Neural cell (in vitro differentiated cells): ENCODE results near the gene TARBP2. TPM values are rescaled to one million over a fixed set of nuclear protein-coding genes. Genes with fewer than 3 reads are reported as not detected.

Experiments used
- H2AFZ ChIP-seq: fragments of 200-600, 300-800 bp; sonication (generic), shearing (Covaris generic); 2 replicates; pipeline ENCODE4 v1.6.0; 2014; ENCODE audit warnings: low read depth, mild to moderate bottlenecking, antibody characterized with exemption, low read length, moderate library complexity
- H3F3A ChIP-seq: fragments of 200-600 bp; shearing (Covaris generic); 2 replicates; pipeline ENCODE4 v1.6.1; 2016; ENCODE audit warnings: mild to moderate bottlenecking, moderate library complexity, mixed read lengths, antibody characterized with exemption, low read length; ENCODE audit not compliant: insufficient read depth, poor library complexity, severe bottlenecking
- H3K27ac ChIP-seq: fragments of 200-600, 300-800 bp; sonication (generic), shearing (Covaris generic); 2 replicates; pipeline ENCODE4 v1.5.1; 2014; ENCODE audit warnings: mild to moderate bottlenecking, low read length, moderate library complexity
- H3K27me3 ChIP-seq: fragments of 300-800, 200-600 bp; sonication (generic), shearing (Covaris generic); 2 replicates; pipeline ENCODE4 v1.6.0; 2014; ENCODE audit warnings: mild to moderate bottlenecking, low read depth, low read length, moderate library complexity; ENCODE audit not compliant: insufficient read depth
- H3K36me3 ChIP-seq: fragments of 300-800, 200-600 bp; sonication (generic), shearing (Covaris generic); 2 replicates; pipeline ENCODE4 v1.5.1; 2014; ENCODE audit warnings: mild to moderate bottlenecking, antibody characterized with exemption, low read length, moderate library complexity; ENCODE audit not compliant: insufficient read depth
- H3K4me2 ChIP-seq: fragments of 300-800, 200-600 bp; sonication (generic), shearing (Covaris generic); 2 replicates; pipeline ENCODE4 v1.6.0; 2014; ENCODE audit warnings: mild to moderate bottlenecking, low read length
- H3K4me3 ChIP-seq: fragments of 300-800, 200-600 bp; sonication (generic), shearing (Covaris generic); 2 replicates; pipeline ENCODE4 v1.5.1; 2014; ENCODE audit warnings: mild to moderate bottlenecking, low read length, moderate library complexity
- H3K79me2 ChIP-seq: fragments of 200-600 bp; shearing (Covaris generic); replicated peaks from 2 replicates; pipeline ENCODE4 v1.6.0; 2014; ENCODE audit warnings: mild to moderate bottlenecking, low read length, moderate library complexity; ENCODE audit not compliant: insufficient read depth
- H3K9ac ChIP-seq: fragments of 300-800, 200-600 bp; sonication (generic), shearing (Covaris generic); 2 replicates; pipeline ENCODE4 v1.6.1; 2016; ENCODE audit warnings: mild to moderate bottlenecking, low read length, mixed read lengths
- H3K9me2 ChIP-seq: fragments of 200-600 bp; shearing (Covaris generic); 2 replicates; pipeline ENCODE4 v1.6.1; 2016; ENCODE audit warnings: mild to moderate bottlenecking, low read length, mixed read lengths; ENCODE audit not compliant: insufficient read depth
- H3K9me3 ChIP-seq: fragments of 200-600, 300-800 bp; sonication (generic), shearing (Covaris generic); 2 replicates; pipeline ENCODE4 v1.6.1; 2016; ENCODE audit warnings: mild to moderate bottlenecking, mixed run types, low read length, moderate library complexity, mixed read lengths
- H4K20me1 ChIP-seq: fragments of 200-600 bp; shearing (Covaris generic); 2 replicates; pipeline ENCODE4 v1.6.1; 2016; ENCODE audit warnings: mild to moderate bottlenecking, mixed run types; ENCODE audit not compliant: insufficient read depth
- CTCF ChIP-seq: fragments of 450-650 bp; IDR thresholded peaks from 2 replicates; pipeline ENCODE4 v1.5.1; 2014; ENCODE audit warnings: antibody characterized with exemption, mild to moderate bottlenecking, moderate library complexity; ENCODE audit not compliant: poor library complexity, severe bottlenecking
- EP300 ChIP-seq: fragments of 450-650 bp; conservative IDR thresholded peaks from 2 replicates; pipeline ENCODE4 v1.6.1; 2014; ENCODE audit warnings: antibody characterized with exemption, mild to moderate bottlenecking, moderate library complexity; ENCODE audit not compliant: poor library complexity, severe bottlenecking
- EZH2 ChIP-seq: fragments of 200-600, 300-800 bp; shearing (Covaris generic), sonication (generic); IDR thresholded peaks from 2 replicates; pipeline ENCODE4 v1.6.1; 2014; ENCODE audit warnings: antibody characterized with exemption, low read length, borderline replicate concordance, mild to moderate bottlenecking; ENCODE audit not compliant: insufficient read depth, poor library complexity, severe bottlenecking
- MXI1 ChIP-seq: fragments of 450-650 bp; conservative IDR thresholded peaks from 2 replicates; pipeline ENCODE4 v1.6.1; 2014; ENCODE audit warnings: antibody characterized with exemption, mild to moderate bottlenecking; ENCODE audit not compliant: poor library complexity, severe bottlenecking
- POLR2AphosphoS5 ChIP-seq: IDR thresholded peaks from 2 replicates; pipeline ENCODE4 v1.6.1; 2012
- RAD21 ChIP-seq: fragments of 450-650 bp; conservative IDR thresholded peaks from 2 replicates; pipeline ENCODE4 v1.6.1; 2014; ENCODE audit warnings: antibody characterized with exemption, mild to moderate bottlenecking, moderate library complexity
- REST ChIP-seq: IDR thresholded peaks from 2 replicates; pipeline ENCODE4 v1.6.1; 2012; ENCODE audit warnings: borderline replicate concordance
- SMC3 ChIP-seq: fragments of 450-650 bp; conservative IDR thresholded peaks from 2 replicates; pipeline ENCODE4 v1.6.1; 2014; ENCODE audit warnings: antibody characterized with exemption, mild to moderate bottlenecking, moderate library complexity; ENCODE audit not compliant: poor library complexity
- TAF1 ChIP-seq: IDR thresholded peaks from 2 replicates; pipeline ENCODE4 v1.6.1; 2012; ENCODE audit warnings: low read depth
- polyA plus RNA-seq: library from polyadenylated mRNA; depleted of rRNA; stranded (reverse); fragments of >200 nt; gene quantifications from 2 replicates; pipeline ENCODE4 v1.2.3, GENCODE V29; 2014

The TARBP2 gene
- polyA plus RNA-seq, 1 donor from 2014 or later: 135 TPM

- no peaks in the 10 kb centered on the region for H3K9me2 ChIP-seq
- H3K79me2 ChIP-seq: no peaks in the 10 kb centered on the region
- H3K36me3 ChIP-seq: peaks cover 6% of the 10 kb centered on the region
- H3K9ac ChIP-seq: no peak overlapping the region
- no peak overlapping the region for H3K4me2 ChIP-seq
- no peak for TF ChIP-seq REST
- TF ChIP-seq CTCF: no peak
- no peak for TF ChIP-seq EZH2
- TF ChIP-seq SMC3: no peak
- no peak for TF ChIP-seq EP300
- TF ChIP-seq MXI1: no peak
- TF ChIP-seq RAD21: no peak
- TF ChIP-seq TAF1: no peak
- no peak overlapping the region for H3K4me3 ChIP-seq
- no peaks in the 10 kb centered on the region for H3K9me3 ChIP-seq
- H2AFZ ChIP-seq: no peak overlapping the region
- no peak overlapping the region for H3K27ac ChIP-seq
- H3F3A ChIP-seq: no peaks in the 10 kb centered on the region
- H3K27me3 ChIP-seq: no peaks in the 10 kb centered on the region
- H4K20me1 ChIP-seq: no peaks in the 10 kb centered on the region
Observed at GRCh38 chr12:53530061-53530460, 29.0 kb downstream of the TARBP2 start.

- Histone ChIP-seq H4K20me1 (no peaks in the 10 kb centered on the region), H3K4me2 (no peak overlapping the region), H3K79me2 (no peaks in the 10 kb centered on the region), H3K9me3 (no peaks in the 10 kb centered on the region), H3K9me2 (no peaks in the 10 kb centered on the region), H3K4me3 (no peak overlapping the region), H3K9ac (no peak overlapping the region), H3K27ac (no peak overlapping the region), H3F3A (no peaks in the 10 kb centered on the region), H3K36me3 (peaks cover 6% of the 10 kb centered on the region), H3K27me3 (no peaks in the 10 kb centered on the region), H2AFZ (no peak overlapping the region)
- TF ChIP-seq SMC3 (no peak), CTCF (no peak), POLR2AphosphoS5 (no peak)
Observed at GRCh38 chr12:53530920-53531319, 29.8 kb downstream of the TARBP2 start.
